H9 (cell line): ENCODE results near the gene C2orf49. TPM values are rescaled to one million over a fixed set of nuclear protein-coding genes. Genes with fewer than 3 reads are reported as not detected.

Experiments used
- DNase-seq: peaks from one replicate; pipeline ENCODE4 v3.0.0-alpha.2; 2017
- H2AFZ ChIP-seq: one replicate; pipeline ENCODE4 v1.6.1; 2013; ENCODE audit warnings: mild to moderate bottlenecking, low read length, control low read depth, moderate library complexity
- H2AK5ac ChIP-seq: 2 replicates; pipeline ENCODE4 v1.6.1; 2013; ENCODE audit warnings: low read length, control low read depth, mixed read lengths; ENCODE audit not compliant: insufficient read length
- H2BK120ac ChIP-seq: one replicate; pipeline ENCODE4 v1.6.1; 2013; ENCODE audit warnings: low read depth, mild to moderate bottlenecking, low read length, control low read depth, inconsistent platforms; ENCODE audit not compliant: poor library complexity, severe bottlenecking
- H2BK12ac ChIP-seq: 2 replicates; pipeline ENCODE4 v1.6.1; 2013; ENCODE audit warnings: low read length, control low read depth, mixed read lengths, low read depth; ENCODE audit not compliant: insufficient read length
- H2BK15ac ChIP-seq: 2 replicates; pipeline ENCODE4 v1.6.1; 2013; ENCODE audit warnings: low read depth, low read length, control low read depth
- H2BK20ac ChIP-seq: one replicate; pipeline ENCODE4 v1.6.1; 2013; ENCODE audit warnings: low read depth, mild to moderate bottlenecking, low read length, control low read depth, inconsistent platforms; ENCODE audit not compliant: poor library complexity, severe bottlenecking
- H2BK5ac ChIP-seq: 2 replicates; pipeline ENCODE4 v1.6.1; 2013; ENCODE audit warnings: low read length, control low read depth, mixed read lengths; ENCODE audit not compliant: insufficient read length
- H3K14ac ChIP-seq: 2 replicates; pipeline ENCODE4 v1.6.1; 2013; ENCODE audit warnings: low read length, control low read depth; ENCODE audit not compliant: insufficient read depth
- H3K18ac ChIP-seq: 2 replicates; pipeline ENCODE4 v1.6.1; 2013; ENCODE audit warnings: low read depth, mild to moderate bottlenecking, mixed read lengths, low read length, control low read depth; ENCODE audit not compliant: insufficient read length
- H3K23ac ChIP-seq: 2 replicates; pipeline ENCODE4 v1.6.1; 2013; ENCODE audit warnings: low read length, control low read depth, mixed read lengths, low read depth; ENCODE audit not compliant: insufficient read length
- H3K23me2 ChIP-seq: 2 replicates; pipeline ENCODE4 v1.6.1; 2013; ENCODE audit warnings: low read depth, mild to moderate bottlenecking, mixed read lengths, low read length, control low read depth; ENCODE audit not compliant: insufficient read length, poor library complexity, severe bottlenecking
- H3K27ac ChIP-seq: 2 replicates; pipeline ENCODE4 v1.5.1; 2013; ENCODE audit warnings: low read length, control low read depth, mixed read lengths, low read depth; ENCODE audit not compliant: insufficient read length
- H3K27me3 ChIP-seq: 2 replicates; pipeline ENCODE4 v1.6.1; 2013; ENCODE audit warnings: low read length, control low read depth, inconsistent platforms; ENCODE audit not compliant: insufficient read depth
- H3K4ac ChIP-seq: 2 replicates; pipeline ENCODE4 v1.6.1; 2013; ENCODE audit warnings: low read depth, mild to moderate bottlenecking, control low read depth, inconsistent platforms, low read length, moderate library complexity
- H3K4me1 ChIP-seq: 2 replicates; pipeline ENCODE4 v1.6.1; 2013; ENCODE audit warnings: low read length, control low read depth, inconsistent platforms; ENCODE audit not compliant: insufficient read depth
- H3K4me2 ChIP-seq: 2 replicates; pipeline ENCODE4 v1.6.1; 2013; ENCODE audit warnings: low read length, control low read depth, mixed read lengths; ENCODE audit not compliant: insufficient read length, insufficient read depth
- H3K56ac ChIP-seq: 2 replicates; pipeline ENCODE4 v1.6.1; 2013; ENCODE audit warnings: low read depth, mild to moderate bottlenecking, mixed read lengths, low read length, control low read depth; ENCODE audit not compliant: insufficient read length
- H3K79me1 ChIP-seq: 2 replicates; pipeline ENCODE4 v1.6.1; 2013; ENCODE audit warnings: low read depth, mild to moderate bottlenecking, moderate library complexity, low read length, control low read depth, inconsistent platforms; ENCODE audit not compliant: insufficient read depth, poor library complexity, severe bottlenecking
- H3K79me2 ChIP-seq: 2 replicates; pipeline ENCODE4 v1.6.1; 2013; ENCODE audit warnings: low read length, control low read depth, inconsistent platforms; ENCODE audit not compliant: insufficient read depth
- H3K9ac ChIP-seq: 2 replicates; pipeline ENCODE4 v1.6.1; 2013; ENCODE audit warnings: low read length, control low read depth, mixed read lengths; ENCODE audit not compliant: insufficient read length; ENCODE audit errors: extremely low read depth
- H3K9me3 ChIP-seq: one replicate; pipeline ENCODE4 v1.6.1; 2013; ENCODE audit warnings: low read depth, low read length, inconsistent platforms; ENCODE audit not compliant: control insufficient read depth
- H3T11ph ChIP-seq: one replicate; pipeline ENCODE4 v1.6.1; 2013; ENCODE audit warnings: mild to moderate bottlenecking, low read length, control low read depth, inconsistent platforms
- H4K20me1 ChIP-seq: one replicate; pipeline ENCODE4 v1.6.1; 2013; ENCODE audit not compliant: control insufficient read depth, insufficient read length, insufficient read depth
- H4K5ac ChIP-seq: 2 replicates; pipeline ENCODE4 v1.6.1; 2013; ENCODE audit warnings: low read depth, mild to moderate bottlenecking, mixed read lengths, low read length, control low read depth; ENCODE audit not compliant: insufficient read length
- H4K8ac ChIP-seq: replicated peaks from 2 replicates; pipeline ENCODE4 v1.6.1; 2013; ENCODE audit warnings: low read length, control low read depth, mixed read lengths, low read depth; ENCODE audit not compliant: insufficient read length
- H4K91ac ChIP-seq: 2 replicates; pipeline ENCODE4 v1.6.1; 2013; ENCODE audit warnings: low read depth, mild to moderate bottlenecking, moderate library complexity, mixed read lengths, low read length, control low read depth; ENCODE audit not compliant: insufficient read length
- H3K27ac Mint-ChIP-seq, 3 experiments: 2 replicates in 2 of 3; 3 replicates in 1 of 3; pipeline ENCODE4 v1.8.0; 2020 to 2021; ENCODE audit warnings: mixed read lengths in 3 of 3, mild to moderate bottlenecking in 1 of 3, moderate library complexity in 1 of 3
- H3K27me3 Mint-ChIP-seq: 2 replicates; pipeline ENCODE4 v1.8.0; 2021; ENCODE audit warnings: low read depth, mild to moderate bottlenecking, moderate library complexity, mixed read lengths
- H3K36me3 Mint-ChIP-seq, 3 experiments: 2 replicates in 2 of 3; 3 replicates in 1 of 3; pipeline ENCODE4 v1.8.0; 2020 to 2021; ENCODE audit warnings: low read depth in 3 of 3, mixed read lengths in 3 of 3; ENCODE audit not compliant: insufficient read depth in 1 of 3
- H3K4me1 Mint-ChIP-seq, 2 experiments: 2 replicates each; pipeline ENCODE4 v1.8.0; 2020; ENCODE audit warnings: mixed read lengths in 2 of 2
- H3K4me3 Mint-ChIP-seq, 2 experiments: 2 replicates in 1 of 2; 3 replicates in 1 of 2; pipeline ENCODE4 v1.8.0; 2020 to 2021; ENCODE audit warnings: mild to moderate bottlenecking in 2 of 2, mixed read lengths in 2 of 2, moderate library complexity in 1 of 2
- H3K9me3 Mint-ChIP-seq, 2 experiments: 2 replicates in 1 of 2; 3 replicates in 1 of 2; pipeline ENCODE4 v1.8.0; 2020; ENCODE audit warnings: mild to moderate bottlenecking in 2 of 2, mixed read lengths in 2 of 2, moderate library complexity in 1 of 2
- WGBS: extraction: QIAGEN DNeasy Blood & Tissue Kit; methylation state at CpG from one replicate; pipeline ENCODE4 v1.1.7; 2013; ENCODE audit warnings: missing lambda C conversion rate, low lambda C conversion rate, mixed read lengths; ENCODE audit not compliant: insufficient read length; ENCODE audit errors: extremely low coverage; 5-methylcytosine and 5-hydroxymethylcytosine counted together
- total RNA-seq: library from RNA; stranded (reverse); gene quantifications from 2 replicates; pipeline ENCODE4 v1.2.1, GENCODE V29; 2021
- TF ChIP-seq, protein P1 (sequence below): fragments of 200-600 bp; sonication (generic); conservative IDR thresholded peaks from 3 replicates; pipeline ENCODE4 v1.8.0; 2021; ENCODE audit warnings: antibody characterized with exemption, mild to moderate bottlenecking

Gene C2orf49
- total RNA-seq, 1 experiment from 2014 or later, result 18.8 TPM

- Histone ChIP-seq H3K27ac (no peak overlapping the region), H3K4me1 (no peaks in the 10 kb centered on the region; the same call in 1 of the 2 replicates), H2AK5ac (no peak overlapping the region), H2BK12ac (no peak overlapping the region), H4K91ac (no peak overlapping the region), H3K27me3 (no peaks in the 10 kb centered on the region), H3K18ac (no peak overlapping the region), H3K4ac (no peak overlapping the region), H3K23ac (no peak overlapping the region), H2BK15ac (no peak overlapping the region), H3T11ph (no peak overlapping the region), H2BK120ac (no peak overlapping the region), H3K79me2 (no peaks in the 10 kb centered on the region; the same call in 1 of the 2 replicates), H2BK20ac (no peak overlapping the region), H4K20me1 (no peaks in the 10 kb centered on the region), H2AFZ (no peak overlapping the region), H3K4me2 (no peak overlapping the region), H3K14ac (no peak overlapping the region), H4K5ac (no peak overlapping the region), H3K79me1 (peaks cover 5% of the 10 kb centered on the region), H2BK5ac (no peak overlapping the region), H3K23me2 (no peaks in the 10 kb centered on the region), H3K9me3 (no peaks in the 10 kb centered on the region), H4K8ac (no peak overlapping the region), H3K56ac (no peak overlapping the region), H3K9ac (no peak overlapping the region)
- Mint-ChIP-seq H3K4me1 (peaks cover 15 to 16% of the 10 kb centered on the region in 2 experiments), H3K36me3 (peaks cover 4 to 22% (median 12%) of the 10 kb centered on the region in 3 experiments; a peak in 6 of 7 replicates), H3K27me3 (no peaks in the 10 kb centered on the region), H3K27ac (no peak overlapping the region), H3K4me3 (no peak overlapping the region), H3K9me3 (no peaks in the 10 kb centered on the region)
- WGBS, result no CpG with 5 or more reads among the region's 19 CpGs
- TF ChIP-seq, protein P1, sequence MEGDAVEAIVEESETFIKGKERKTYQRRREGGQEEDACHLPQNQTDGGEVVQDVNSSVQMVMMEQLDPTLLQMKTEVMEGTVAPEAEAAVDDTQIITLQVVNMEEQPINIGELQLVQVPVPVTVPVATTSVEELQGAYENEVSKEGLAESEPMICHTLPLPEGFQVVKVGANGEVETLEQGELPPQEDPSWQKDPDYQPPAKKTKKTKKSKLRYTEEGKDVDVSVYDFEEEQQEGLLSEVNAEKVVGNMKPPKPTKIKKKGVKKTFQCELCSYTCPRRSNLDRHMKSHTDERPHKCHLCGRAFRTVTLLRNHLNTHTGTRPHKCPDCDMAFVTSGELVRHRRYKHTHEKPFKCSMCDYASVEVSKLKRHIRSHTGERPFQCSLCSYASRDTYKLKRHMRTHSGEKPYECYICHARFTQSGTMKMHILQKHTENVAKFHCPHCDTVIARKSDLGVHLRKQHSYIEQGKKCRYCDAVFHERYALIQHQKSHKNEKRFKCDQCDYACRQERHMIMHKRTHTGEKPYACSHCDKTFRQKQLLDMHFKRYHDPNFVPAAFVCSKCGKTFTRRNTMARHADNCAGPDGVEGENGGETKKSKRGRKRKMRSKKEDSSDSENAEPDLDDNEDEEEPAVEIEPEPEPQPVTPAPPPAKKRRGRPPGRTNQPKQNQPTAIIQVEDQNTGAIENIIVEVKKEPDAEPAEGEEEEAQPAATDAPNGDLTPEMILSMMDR, result no peak
- DNase-seq, result no peak
Measured at GRCh38 chr2:105307550-105307949, 29.8 kb upstream of the C2orf49 start.
